ENCODE results near the gene LHFPL2.

GRCh38 chr5:78661044-78661443 lies 12.5 kb upstream of the LHFPL2 start:
- TF ChIP-seq POLR2AphosphoS5 (IDR thresholded peaks at IDR 0.05; ENCODE audit: low read depth, low read length): no peak
- TF ChIP-seq, protein P1, sequence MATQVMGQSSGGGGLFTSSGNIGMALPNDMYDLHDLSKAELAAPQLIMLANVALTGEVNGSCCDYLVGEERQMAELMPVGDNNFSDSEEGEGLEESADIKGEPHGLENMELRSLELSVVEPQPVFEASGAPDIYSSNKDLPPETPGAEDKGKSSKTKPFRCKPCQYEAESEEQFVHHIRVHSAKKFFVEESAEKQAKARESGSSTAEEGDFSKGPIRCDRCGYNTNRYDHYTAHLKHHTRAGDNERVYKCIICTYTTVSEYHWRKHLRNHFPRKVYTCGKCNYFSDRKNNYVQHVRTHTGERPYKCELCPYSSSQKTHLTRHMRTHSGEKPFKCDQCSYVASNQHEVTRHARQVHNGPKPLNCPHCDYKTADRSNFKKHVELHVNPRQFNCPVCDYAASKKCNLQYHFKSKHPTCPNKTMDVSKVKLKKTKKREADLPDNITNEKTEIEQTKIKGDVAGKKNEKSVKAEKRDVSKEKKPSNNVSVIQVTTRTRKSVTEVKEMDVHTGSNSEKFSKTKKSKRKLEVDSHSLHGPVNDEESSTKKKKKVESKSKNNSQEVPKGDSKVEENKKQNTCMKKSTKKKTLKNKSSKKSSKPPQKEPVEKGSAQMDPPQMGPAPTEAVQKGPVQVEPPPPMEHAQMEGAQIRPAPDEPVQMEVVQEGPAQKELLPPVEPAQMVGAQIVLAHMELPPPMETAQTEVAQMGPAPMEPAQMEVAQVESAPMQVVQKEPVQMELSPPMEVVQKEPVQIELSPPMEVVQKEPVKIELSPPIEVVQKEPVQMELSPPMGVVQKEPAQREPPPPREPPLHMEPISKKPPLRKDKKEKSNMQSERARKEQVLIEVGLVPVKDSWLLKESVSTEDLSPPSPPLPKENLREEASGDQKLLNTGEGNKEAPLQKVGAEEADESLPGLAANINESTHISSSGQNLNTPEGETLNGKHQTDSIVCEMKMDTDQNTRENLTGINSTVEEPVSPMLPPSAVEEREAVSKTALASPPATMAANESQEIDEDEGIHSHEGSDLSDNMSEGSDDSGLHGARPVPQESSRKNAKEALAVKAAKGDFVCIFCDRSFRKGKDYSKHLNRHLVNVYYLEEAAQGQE (IDR thresholded peaks at IDR 0.05; ENCODE audit: insufficient read depth in 1 of 2, low read depth in 2 of 2, low read length in 2 of 2): no peak

Measured in PFSK-1 (cell line).